GM12873 (cell line): ENCODE data around the gene PIAS3.

Experiments
- CTCF ChIP-seq: IDR thresholded peaks from 2 replicates; pipeline ENCODE4 v1.5.1; 2012; ENCODE audit warnings: low read depth, mild to moderate bottlenecking, moderate library complexity, low read length, control low read depth; ENCODE audit not compliant: insufficient read depth; ENCODE audit errors: missing control alignments

PIAS3 gene

GRCh38 chr1:145871994-145872924 is 13.4 kb upstream of the PIAS3 start:
- no peak for TF ChIP-seq CTCF

DNA sequence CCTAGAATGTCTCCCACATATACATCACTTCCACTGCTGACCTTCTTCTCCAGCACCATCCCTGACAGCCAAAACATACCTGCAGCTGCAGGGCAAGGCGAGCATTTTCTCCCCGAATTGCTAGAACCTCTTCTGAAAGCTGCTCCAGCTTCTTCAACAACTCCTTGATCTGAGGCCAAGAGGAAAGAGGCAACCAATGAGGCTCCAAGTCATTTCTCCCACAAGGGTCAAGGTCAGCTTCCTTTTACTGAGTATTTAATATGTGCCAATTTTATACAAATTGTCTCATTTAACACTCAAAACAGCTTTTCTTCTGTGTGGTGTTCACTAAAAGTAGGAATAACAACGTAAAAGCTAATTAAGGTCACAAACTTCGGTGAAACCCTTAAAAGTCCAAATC is 9.4 kb upstream of the PIAS3 start:
- TF ChIP-seq CTCF, result no peak

DNA sequence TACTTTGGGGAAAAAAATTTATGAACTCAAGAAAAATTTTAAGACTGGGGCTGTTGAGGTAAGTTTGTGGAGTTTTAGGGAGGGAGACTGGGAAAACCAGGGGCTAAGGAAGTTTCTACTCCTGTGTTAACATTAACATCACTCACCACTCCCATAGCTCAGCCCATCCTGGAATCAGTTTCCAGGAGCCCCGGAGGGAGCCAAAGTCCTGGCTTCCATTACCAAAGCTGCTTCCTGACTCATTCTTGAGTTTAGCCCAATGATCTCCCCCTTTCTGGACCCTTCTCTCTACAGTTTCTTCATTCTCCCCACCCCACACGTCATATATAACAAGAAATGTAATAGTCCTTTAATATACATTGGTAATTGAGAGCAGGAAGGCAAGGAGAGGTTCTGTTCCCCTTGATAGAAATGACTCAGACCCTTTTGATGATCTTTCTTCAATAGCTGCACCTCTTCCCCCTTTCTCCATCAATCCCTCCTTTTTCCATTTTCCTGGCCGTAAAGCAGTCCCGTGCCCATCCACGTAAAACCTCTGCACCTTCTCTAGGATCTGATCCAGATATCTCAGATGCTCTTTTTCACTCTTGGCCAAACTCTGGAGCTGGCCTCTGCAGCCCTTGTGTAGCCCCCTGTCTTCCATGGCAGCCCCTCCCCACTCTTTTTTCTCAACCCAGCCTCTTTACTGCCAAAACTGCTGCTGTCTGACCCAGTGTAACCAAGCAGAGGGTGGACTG is 4.6 kb upstream of the PIAS3 start:
- TF ChIP-seq CTCF, result no peak

DNA sequence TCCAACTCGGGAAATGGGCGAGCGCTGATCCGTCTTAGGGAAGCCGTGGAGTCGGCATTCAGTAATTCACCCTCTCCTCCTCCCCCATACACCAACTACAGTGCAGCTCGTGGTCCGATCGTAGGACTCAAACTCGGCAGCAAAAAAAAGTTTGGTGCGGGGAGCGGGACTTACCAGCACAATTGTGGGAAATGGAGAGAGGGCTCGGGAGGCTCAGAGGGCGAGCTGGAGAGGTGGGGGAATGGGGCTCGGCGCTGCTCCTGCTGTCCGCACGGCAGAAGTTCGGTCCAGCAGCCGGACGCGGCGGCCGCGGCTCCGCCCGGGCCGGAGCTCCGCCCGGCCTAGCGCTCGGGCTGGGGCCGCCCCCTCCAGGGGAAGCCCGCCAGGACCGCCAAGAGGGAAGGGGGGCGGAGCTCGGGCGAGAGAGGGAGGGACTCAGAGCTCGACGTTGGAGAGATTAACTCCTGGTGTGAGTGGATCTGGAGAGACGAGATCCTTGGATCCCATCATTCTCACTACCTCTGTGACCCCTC is 676 bp upstream of the PIAS3 start:
- no peak for TF ChIP-seq CTCF

- no peak for TF ChIP-seq CTCF
Observed at GRCh38 chr1:145858238-145858900, 512 bp downstream of the PIAS3 start.

GRCh38 chr1:145857170-145857569 is 1.7 kb downstream of the PIAS3 start:
- TF ChIP-seq CTCF, result no peak
